Activated naive CD4-positive, alpha-beta T cell treated with anti-CD3 and anti-CD28 coated beads, Interleukin-2, amount 50 U/mL, for 72 hours (primary cell): ENCODE data around the gene OAS2. TPM values are rescaled to one million over a fixed set of nuclear protein-coding genes. Genes with fewer than 3 reads are reported as not detected.
"Not testable (repeated sequence)": the region's sequence is repeated elsewhere in the genome, so short reads cannot be mapped to it uniquely, and the experiment has no call there.

Experiments
- ATAC-seq, 2 donors: fragments of 150-1000 bp; cut with Tn5 transposase; 2 replicates each; pipeline ENCODE4 v1.10.0; 2021; ENCODE audit warnings: mild to moderate bottlenecking in 2 of 2, moderate library complexity in 2 of 2
- DNase-seq, 2 donors: peaks; one replicate each; pipeline ENCODE4 v3.0.0; 2021 to 2022; ENCODE audit warnings: low spot score in 2 of 2
- H3K27ac Mint-ChIP-seq, 2 donors: one replicate each; pipeline ENCODE4 v1.8.0; 2022; ENCODE audit warnings: mild to moderate bottlenecking in 2 of 2, mixed read lengths in 2 of 2
- H3K36me3 Mint-ChIP-seq, 2 donors: one replicate each; pipeline ENCODE4 v1.8.0; 2022; ENCODE audit warnings: mixed read lengths in 2 of 2
- H3K9me3 Mint-ChIP-seq, 2 donors: one replicate each; pipeline ENCODE4 v1.8.0; 2022; ENCODE audit warnings: mixed read lengths in 2 of 2
- total RNA-seq, 2 donors: library from RNA; stranded (reverse); gene quantifications; one replicate each; pipeline ENCODE4 v1.2.3, GENCODE V29; 2022

OAS2 gene
- total RNA-seq, 2 donors from 2014 or later = 56.6 to 199 TPM

DNA sequence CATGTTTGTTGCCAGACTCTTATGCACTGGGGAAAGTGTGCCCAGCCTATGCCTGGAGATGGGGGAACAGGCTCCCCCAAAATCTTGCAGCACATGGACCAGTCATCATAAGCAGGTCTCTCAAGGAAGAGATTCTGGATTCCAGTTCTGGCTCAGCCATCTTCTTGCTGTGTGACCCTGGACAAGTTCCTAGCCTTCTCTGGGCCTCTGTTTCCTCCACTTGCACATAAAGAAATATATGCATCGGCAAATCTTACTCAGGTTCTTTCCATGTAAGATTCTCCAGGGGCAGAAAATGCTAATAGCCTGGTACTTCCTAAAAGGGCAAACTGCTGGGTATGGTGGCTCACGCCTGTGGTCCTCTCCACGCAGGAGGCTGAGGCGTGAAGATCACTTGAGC lies 32.8 kb upstream of the OAS2 start:
- Mint-ChIP-seq H3K9me3 (no peaks in the 10 kb centered on the region), H3K36me3 (peaks cover 5 to 35% of the 10 kb centered on the region in 2 donors), H3K27ac (no peak overlapping the region)
- DNase-seq (no peak), ATAC-seq (no peak)

DNA sequence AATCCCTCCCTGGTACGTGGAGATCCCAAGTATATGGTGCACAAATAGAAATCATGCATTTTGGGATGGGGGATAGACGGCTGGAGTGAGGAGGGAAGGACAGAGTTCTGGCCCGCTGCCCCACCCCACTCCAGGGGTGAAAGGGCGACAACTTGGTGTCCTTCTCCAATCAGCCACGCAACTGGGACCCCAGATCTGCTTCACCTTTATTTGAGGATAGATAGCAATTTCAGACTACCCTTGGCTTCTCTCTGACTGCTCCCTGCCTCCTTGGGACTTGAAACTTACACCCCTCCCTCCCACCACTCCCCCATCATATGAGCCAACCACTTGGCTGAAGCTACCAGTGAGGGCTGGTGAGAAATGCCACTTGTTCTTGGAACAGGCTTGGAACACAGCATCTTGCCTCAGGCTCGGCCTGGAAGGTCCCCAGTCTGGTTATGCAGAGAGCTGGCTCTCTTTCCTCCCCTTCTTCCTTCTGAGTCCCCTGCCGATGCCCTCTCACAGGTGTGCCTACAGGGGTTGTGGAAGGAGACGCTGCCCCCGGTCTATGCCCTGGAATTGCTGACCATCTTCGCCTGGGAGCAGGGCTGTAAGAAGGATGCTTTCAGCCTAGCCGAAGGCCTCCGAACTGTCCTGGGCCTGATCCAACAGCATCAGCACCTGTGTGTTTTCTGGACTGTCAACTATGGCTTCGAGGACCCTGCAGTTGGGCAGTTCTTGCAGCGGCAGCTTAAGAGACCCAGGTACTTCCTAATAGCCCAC lies 31.9 kb upstream of the OAS2 start:
- no peak overlapping the region for H3K27ac Mint-ChIP-seq
- ATAC-seq = no peak
- no peaks in the 10 kb centered on the region for H3K9me3 Mint-ChIP-seq
- DNase-seq = no peak
- H3K36me3 Mint-ChIP-seq = peaks cover 5 to 36% of the 10 kb centered on the region in 2 donors

DNA sequence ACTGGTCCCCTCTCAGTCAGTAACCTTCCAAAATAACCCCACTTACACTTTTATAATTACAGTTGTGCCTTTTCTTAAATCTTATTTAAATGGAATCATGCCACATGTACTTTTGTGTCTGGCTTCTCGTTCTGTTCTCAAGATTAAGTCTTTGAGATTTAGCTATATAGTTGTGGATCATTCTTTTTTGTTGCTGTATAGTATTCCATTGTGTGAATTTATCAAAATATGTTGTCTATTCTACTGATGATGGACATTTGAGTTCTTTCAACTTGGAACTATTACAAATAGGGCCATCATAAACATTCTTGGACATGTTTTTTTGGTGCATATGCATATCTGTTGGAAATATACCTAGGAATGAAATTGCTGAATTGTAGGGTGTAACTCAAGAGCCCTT lies 31.0 kb upstream of the OAS2 start:
- DNase-seq (no peak), ATAC-seq (no peak)
- Mint-ChIP-seq H3K27ac (peak overlapping the region in 1 of 2 donors; percentile 22), H3K9me3 (no peaks in the 10 kb centered on the region), H3K36me3 (peaks cover 6 to 42% of the 10 kb centered on the region in 2 donors)

DNA sequence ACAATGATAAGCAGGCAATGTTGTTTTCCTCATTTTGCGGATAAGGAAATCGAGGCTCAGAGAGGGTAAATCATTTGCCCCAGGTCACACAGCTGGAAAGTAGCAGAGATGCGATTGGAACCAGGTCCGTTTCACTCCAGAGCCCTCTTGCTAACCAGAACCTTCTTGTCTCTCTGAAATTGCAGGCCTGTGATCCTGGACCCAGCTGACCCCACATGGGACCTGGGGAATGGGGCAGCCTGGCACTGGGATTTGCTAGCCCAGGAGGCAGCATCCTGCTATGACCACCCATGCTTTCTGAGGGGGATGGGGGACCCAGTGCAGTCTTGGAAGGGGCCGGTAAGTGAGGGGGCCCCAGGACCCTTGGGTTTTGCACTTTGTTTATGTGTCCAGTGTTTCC lies 30.6 kb upstream of the OAS2 start:
- Mint-ChIP-seq H3K27ac (no peak overlapping the region), H3K9me3 (no peaks in the 10 kb centered on the region), H3K36me3 (peaks cover 11 to 47% of the 10 kb centered on the region in 2 donors)
- ATAC-seq = no peak
- no peak for DNase-seq

DNA sequence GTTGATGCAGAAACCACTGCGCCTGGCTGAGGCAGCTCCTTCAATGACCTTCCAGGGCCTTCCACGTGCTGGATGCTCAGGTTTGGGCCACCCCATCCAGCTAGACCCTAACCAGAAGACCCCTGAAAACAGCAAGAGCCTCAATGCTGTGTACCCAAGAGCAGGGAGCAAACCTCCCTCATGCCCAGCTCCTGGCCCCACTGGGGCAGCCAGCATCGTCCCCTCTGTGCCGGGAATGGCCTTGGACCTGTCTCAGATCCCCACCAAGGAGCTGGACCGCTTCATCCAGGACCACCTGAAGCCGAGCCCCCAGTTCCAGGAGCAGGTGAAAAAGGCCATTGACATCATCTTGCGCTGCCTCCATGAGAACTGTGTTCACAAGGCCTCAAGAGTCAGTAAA lies 29.5 kb upstream of the OAS2 start:
- Mint-ChIP-seq H3K27ac (no peak overlapping the region), H3K36me3 (peaks cover 17 to 53% of the 10 kb centered on the region in 2 donors), H3K9me3 (no peaks in the 10 kb centered on the region)
- ATAC-seq (no peak), DNase-seq (no peak)

- Mint-ChIP-seq H3K9me3 (no peaks in the 10 kb centered on the region), H3K36me3 (peaks cover 17 to 55% of the 10 kb centered on the region in 2 donors), H3K27ac (no peak overlapping the region)
- ATAC-seq (no peak), DNase-seq (no peak)
Measured at GRCh38 chr12:112950701-112951100, 27.6 kb upstream of the OAS2 start.

DNA sequence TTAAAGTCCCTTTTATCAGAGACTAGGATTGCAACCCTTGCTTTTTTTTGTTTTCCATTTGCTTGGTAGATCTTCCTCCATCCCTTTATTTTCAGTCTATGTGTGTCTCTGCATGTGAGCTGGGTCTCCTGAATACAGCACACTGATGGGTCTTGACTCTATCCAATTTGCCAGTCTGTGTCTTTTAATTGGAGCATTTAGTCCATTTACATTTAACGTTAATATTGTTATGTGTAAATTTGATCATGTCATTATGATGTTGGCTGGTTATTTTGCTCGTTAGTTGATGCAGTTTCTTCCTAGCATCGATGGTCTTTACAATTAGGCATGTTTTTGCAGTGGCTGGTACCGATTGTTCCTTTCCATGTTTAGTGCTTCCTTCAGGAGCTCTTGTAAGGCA lies 21.2 kb upstream of the OAS2 start:
- peaks cover 7 to 21% of the 10 kb centered on the region in 2 donors for H3K9me3 Mint-ChIP-seq
- peaks cover 65 to 88% of the 10 kb centered on the region in 2 donors for H3K36me3 Mint-ChIP-seq
- H3K27ac Mint-ChIP-seq, DNase-seq, ATAC-seq: not testable (repeated sequence)

GRCh38 chr12:112961074-112961473 lies 17.2 kb upstream of the OAS2 start:
- peaks cover 7 to 21% of the 10 kb centered on the region in 2 donors for H3K9me3 Mint-ChIP-seq
- H3K36me3 Mint-ChIP-seq = peaks cover 54 to 78% of the 10 kb centered on the region in 2 donors
- no peak for DNase-seq
- H3K27ac Mint-ChIP-seq = no peak overlapping the region
- ATAC-seq = peak in 1 of 2 donors; percentile 38

GRCh38 chr12:112961536-112961935 lies 16.8 kb upstream of the OAS2 start:
- no peak for ATAC-seq
- Mint-ChIP-seq H3K36me3 (peaks cover 49 to 78% of the 10 kb centered on the region in 2 donors), H3K9me3 (peaks cover 7 to 21% of the 10 kb centered on the region in 2 donors), H3K27ac (no peak overlapping the region)
- no peak for DNase-seq

- ATAC-seq (no peak), DNase-seq (no peak)
- Mint-ChIP-seq H3K36me3 (peaks cover 40 to 71% of the 10 kb centered on the region in 2 donors), H3K9me3 (peaks cover 4 to 21% of the 10 kb centered on the region in 2 donors), H3K27ac (no peak overlapping the region)
Measured at GRCh38 chr12:112962561-112962960, 15.8 kb upstream of the OAS2 start.

DNA sequence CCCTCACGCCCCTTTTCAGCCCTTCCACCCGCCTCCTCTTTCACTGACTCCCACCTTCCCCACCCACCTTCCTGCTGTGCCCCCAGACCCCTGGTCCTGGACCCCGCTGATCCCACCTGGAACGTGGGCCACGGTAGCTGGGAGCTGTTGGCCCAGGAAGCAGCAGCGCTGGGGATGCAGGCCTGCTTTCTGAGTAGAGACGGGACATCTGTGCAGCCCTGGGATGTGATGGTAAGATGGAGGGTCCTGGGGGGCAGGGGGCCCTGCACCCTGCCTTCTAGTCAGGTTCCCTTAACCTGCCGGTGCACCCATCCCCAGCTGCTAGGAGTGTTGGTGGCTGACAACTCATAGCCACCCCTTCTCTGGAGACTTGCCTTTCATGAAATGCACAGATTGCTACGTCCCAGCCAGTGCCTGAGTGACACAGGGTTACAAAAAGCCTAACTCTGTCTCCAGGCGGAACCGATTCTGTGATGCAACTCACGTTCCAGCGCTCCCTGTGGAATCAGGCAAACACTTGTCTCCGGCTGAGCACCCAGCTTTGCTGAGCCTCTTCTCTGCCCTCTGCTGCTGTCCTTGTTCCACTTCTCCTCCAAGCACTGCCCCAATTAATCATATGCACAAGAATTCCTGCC lies 15.0 kb upstream of the OAS2 start:
- ATAC-seq (no peak), DNase-seq (no peak)
- H3K27ac Mint-ChIP-seq = no peak overlapping the region
- peaks cover 4 to 15% of the 10 kb centered on the region in 2 donors for H3K9me3 Mint-ChIP-seq
- peaks cover 33 to 68% of the 10 kb centered on the region in 2 donors for H3K36me3 Mint-ChIP-seq

DNA sequence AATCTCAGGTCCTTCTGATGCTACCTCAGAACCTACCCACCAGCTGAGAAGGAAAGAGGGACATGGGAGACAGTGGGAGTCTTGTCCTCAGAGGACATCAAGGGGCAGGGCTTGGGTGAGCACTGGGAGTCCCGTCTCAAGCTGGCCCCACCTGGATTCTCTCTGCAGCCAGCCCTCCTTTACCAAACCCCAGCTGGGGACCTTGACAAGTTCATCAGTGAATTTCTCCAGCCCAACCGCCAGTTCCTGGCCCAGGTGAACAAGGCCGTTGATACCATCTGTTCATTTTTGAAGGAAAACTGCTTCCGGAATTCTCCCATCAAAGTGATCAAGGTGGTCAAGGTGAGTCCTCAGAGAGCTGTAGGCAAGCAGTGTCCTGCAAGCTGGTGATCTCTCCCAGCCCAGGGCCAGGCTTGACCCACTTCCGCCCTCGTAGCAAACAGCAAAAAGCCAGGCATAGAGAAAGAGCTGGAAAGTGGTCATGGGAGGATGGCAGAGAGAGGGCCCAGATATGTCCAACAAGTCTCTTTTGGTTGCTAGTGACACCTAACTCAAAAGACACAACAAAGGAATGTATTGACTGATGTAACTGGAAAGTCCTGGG lies 14.2 kb upstream of the OAS2 start:
- H3K36me3 Mint-ChIP-seq = peaks cover 28 to 68% of the 10 kb centered on the region in 2 donors
- DNase-seq (no peak), ATAC-seq (no peak)
- peaks cover 4 to 15% of the 10 kb centered on the region in 2 donors for H3K9me3 Mint-ChIP-seq
- no peak overlapping the region for H3K27ac Mint-ChIP-seq

- Mint-ChIP-seq H3K9me3 (peaks cover 4 to 8% of the 10 kb centered on the region in 2 donors), H3K36me3 (peaks cover 27 to 68% of the 10 kb centered on the region in 2 donors), H3K27ac (no peak overlapping the region)
- no peak for DNase-seq
- ATAC-seq = no peak
Measured at GRCh38 chr12:112964915-112965314, 13.4 kb upstream of the OAS2 start.

DNA sequence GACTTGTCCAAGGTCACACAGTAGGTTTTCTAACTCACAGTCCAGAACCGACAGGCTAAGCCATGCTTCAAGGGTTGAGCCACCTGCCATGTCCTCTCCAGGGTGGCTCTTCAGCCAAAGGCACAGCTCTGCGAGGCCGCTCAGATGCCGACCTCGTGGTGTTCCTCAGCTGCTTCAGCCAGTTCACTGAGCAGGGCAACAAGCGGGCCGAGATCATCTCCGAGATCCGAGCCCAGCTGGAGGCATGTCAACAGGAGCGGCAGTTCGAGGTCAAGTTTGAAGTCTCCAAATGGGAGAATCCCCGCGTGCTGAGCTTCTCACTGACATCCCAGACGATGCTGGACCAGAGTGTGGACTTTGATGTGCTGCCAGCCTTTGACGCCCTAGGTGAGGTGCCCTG lies 12.7 kb upstream of the OAS2 start:
- ATAC-seq (no peak), DNase-seq (no peak)
- Mint-ChIP-seq H3K36me3 (peaks cover 24 to 68% of the 10 kb centered on the region in 2 donors), H3K27ac (no peak overlapping the region), H3K9me3 (peaks cover 4 to 7% of the 10 kb centered on the region in 2 donors)

DNA sequence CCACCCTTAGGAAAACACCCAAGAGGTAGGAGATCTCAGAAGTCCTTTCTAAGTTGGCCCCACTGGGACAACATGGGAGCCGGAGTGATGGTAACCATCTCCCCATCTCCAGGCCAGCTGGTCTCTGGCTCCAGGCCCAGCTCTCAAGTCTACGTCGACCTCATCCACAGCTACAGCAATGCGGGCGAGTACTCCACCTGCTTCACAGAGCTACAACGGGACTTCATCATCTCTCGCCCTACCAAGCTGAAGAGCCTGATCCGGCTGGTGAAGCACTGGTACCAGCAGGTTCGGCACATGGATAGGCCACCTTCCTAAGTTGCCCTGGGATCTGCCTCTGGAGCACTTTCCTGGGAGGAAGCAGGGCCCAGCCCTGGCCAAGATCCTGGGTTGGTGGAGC lies 11.0 kb upstream of the OAS2 start:
- ATAC-seq (no peak), DNase-seq (no peak)
- Mint-ChIP-seq H3K36me3 (peaks cover 9 to 58% of the 10 kb centered on the region in 2 donors), H3K9me3 (no peaks in the 10 kb centered on the region), H3K27ac (no peak overlapping the region)

DNA sequence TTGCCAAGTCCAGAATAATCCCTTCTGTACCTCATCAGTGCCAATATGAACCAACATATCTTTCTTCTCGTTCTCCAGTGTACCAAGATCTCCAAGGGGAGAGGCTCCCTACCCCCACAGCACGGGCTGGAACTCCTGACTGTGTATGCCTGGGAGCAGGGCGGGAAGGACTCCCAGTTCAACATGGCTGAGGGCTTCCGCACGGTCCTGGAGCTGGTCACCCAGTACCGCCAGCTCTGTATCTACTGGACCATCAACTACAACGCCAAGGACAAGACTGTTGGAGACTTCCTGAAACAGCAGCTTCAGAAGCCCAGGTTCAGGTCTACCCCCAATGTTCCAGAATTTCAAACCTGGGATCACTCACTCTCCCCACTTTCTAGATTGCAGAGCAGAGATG lies 10.5 kb upstream of the OAS2 start:
- Mint-ChIP-seq H3K36me3 (peaks cover 9 to 53% of the 10 kb centered on the region in 2 donors), H3K9me3 (no peaks in the 10 kb centered on the region), H3K27ac (no peak overlapping the region)
- DNase-seq = no peak
- ATAC-seq = no peak

GRCh38 chr12:112969547-112970306 lies 8.6 kb upstream of the OAS2 start:
- no peak for DNase-seq

More at GRCh38 chr12:112969547-112970306, 8.6 kb upstream of the OAS2 start:
- Mint-ChIP-seq H3K27ac (peak overlapping the region in 1 of 2 donors; percentile 86), H3K9me3 (no peaks in the 10 kb centered on the region), H3K36me3 (peaks cover 9 to 40% of the 10 kb centered on the region in 2 donors)
- no peak for ATAC-seq
